BJ (cell line): ENCODE data around the gene GIN1. TPM values are rescaled to one million over a fixed set of nuclear protein-coding genes. Genes with fewer than 3 reads are reported as not detected.

Experiments used
- CTCF ChIA-PET: fragments of 350-600 bp; formaldehyde crosslinking; extraction: SDS; loops from one replicate; lab custom pipeline; 2021; ENCODE audit warnings: antibody characterized with exemption, inconsistent platforms; lab: Yijun Ruan, JAX
- POLR2A ChIA-PET: fragments of 300-600 bp; sonication (Branson Sonifier 250); formaldehyde crosslinking; extraction: SDS; loops from one replicate; lab custom pipeline; 2021; ENCODE audit warnings: antibody characterized with exemption; lab: Charles Lee
- DNase-seq: peaks from one replicate; pipeline ENCODE4 v3.0.0-alpha.2; 2011; ENCODE audit warnings: low read depth
- H3K27me3 ChIP-seq: 2 replicates; pipeline ENCODE4 v1.6.0; 2011; ENCODE audit warnings: low read length; ENCODE audit not compliant: control insufficient read depth, insufficient read depth
- H3K36me3 ChIP-seq: 2 replicates; pipeline ENCODE4 v1.5.1; 2011; ENCODE audit warnings: low read length; ENCODE audit not compliant: control insufficient read depth, insufficient read depth
- H3K4me3 ChIP-seq: 2 replicates; pipeline ENCODE4 v1.5.1; 2011; ENCODE audit warnings: low read depth, mild to moderate bottlenecking, control low read depth, low read length
- CTCF ChIP-seq: IDR thresholded peaks from 2 replicates; pipeline ENCODE4 v1.5.1; 2011; ENCODE audit warnings: low read depth, mild to moderate bottlenecking, control low read depth, inconsistent platforms, low read length, moderate library complexity; ENCODE audit not compliant: insufficient read depth
- polyA plus RNA-seq: library from polyadenylated mRNA; depleted of rRNA; stranded (reverse); fragments of >200 nt; gene quantifications from 2 replicates; pipeline ENCODE4 v1.2.3, GENCODE V29; 2011

GIN1 gene
- polyA plus RNA-seq, 1 experiment, result 1.6 TPM

- TF ChIP-seq CTCF, result no peak
- no peaks in the 10 kb centered on the region for H3K27me3 ChIP-seq
- ChIA-PET POLR2A (no interaction called here), CTCF (interaction anchor here (0.8 kb wide), 1 partner anchor 9 kb away, joined by 3 read pairs; no protein-coding TSS in a partner anchor)
- no peak for DNase-seq
- H3K4me3 ChIP-seq, result no peak overlapping the region
- H3K36me3 ChIP-seq, result no peaks in the 10 kb centered on the region
These were observed 2.3 kb upstream of the GIN1 start for GRCh38 chr5:103122242-103122641.

GRCh38 chr5:103120607-103121200 lies 766 bp upstream of the GIN1 start:
- POLR2A ChIA-PET, result no interaction called here

GRCh38 chr5:103119070-103119764 lies 721 bp downstream of the GIN1 start:
- CTCF ChIA-PET, result interaction anchor here (1.0 to 1.8 kb wide), 3 partner anchors 16 to 77 kb away, joined by 3 to 8 read pairs (median 3); no protein-coding TSS in a partner anchor
- DNase-seq, result no peak

More at GRCh38 chr5:103120607-103121200, 766 bp upstream of the GIN1 start:
- H3K36me3 ChIP-seq, result no peaks in the 10 kb centered on the region
- no peak for DNase-seq
- CTCF ChIA-PET, result interaction anchor here (0.8 to 1.8 kb wide), 4 partner anchors 14 to 524 kb away, joined by 3 to 8 read pairs (median 3); no protein-coding TSS in a partner anchor
- no peaks in the 10 kb centered on the region for H3K27me3 ChIP-seq
- H3K4me3 ChIP-seq, result peak overlapping the region; percentile 85
- no peak for TF ChIP-seq CTCF

GRCh38 chr5:103117471-103117991 lies 2.4 kb downstream of the GIN1 start:
- no peak for DNase-seq
- Histone ChIP-seq H3K36me3 (no peaks in the 10 kb centered on the region), H3K4me3 (no peak overlapping the region), H3K27me3 (no peaks in the 10 kb centered on the region)
- ChIA-PET POLR2A (no interaction called here), CTCF (interaction anchor here (0.6 kb wide), 1 partner anchor 22 kb away, joined by 3 read pairs; no protein-coding TSS in a partner anchor)
- no peak for TF ChIP-seq CTCF

More at GRCh38 chr5:103119070-103119764, 721 bp downstream of the GIN1 start:
- no peaks in the 10 kb centered on the region for H3K27me3 ChIP-seq
- no peak for TF ChIP-seq CTCF
- H3K36me3 ChIP-seq, result no peaks in the 10 kb centered on the region
- POLR2A ChIA-PET, result interaction anchor here (0.6 to 1.0 kb wide), 3 partner anchors 9 to 493 kb away, joined by 3 to 5 read pairs (median 3); no protein-coding TSS in a partner anchor
- H3K4me3 ChIP-seq, result peak overlapping the region; percentile 85

GRCh38 chr5:103114440-103114839 lies 5.5 kb downstream of the GIN1 start:
- Histone ChIP-seq H3K36me3 (no peaks in the 10 kb centered on the region), H3K27me3 (no peaks in the 10 kb centered on the region), H3K4me3 (no peak overlapping the region)
- ChIA-PET POLR2A (no interaction called here), CTCF (no interaction called here)
- no peak for DNase-seq
- no peak for TF ChIP-seq CTCF
